ENCODE measurements around the gene PPP6R2. TPM values are rescaled to one million over a fixed set of nuclear protein-coding genes. Genes with fewer than 3 reads are reported as not detected.

PPP6R2 gene
- 66.5 and 71.2 TPM in 2 replicates for total RNA-seq

DNA sequence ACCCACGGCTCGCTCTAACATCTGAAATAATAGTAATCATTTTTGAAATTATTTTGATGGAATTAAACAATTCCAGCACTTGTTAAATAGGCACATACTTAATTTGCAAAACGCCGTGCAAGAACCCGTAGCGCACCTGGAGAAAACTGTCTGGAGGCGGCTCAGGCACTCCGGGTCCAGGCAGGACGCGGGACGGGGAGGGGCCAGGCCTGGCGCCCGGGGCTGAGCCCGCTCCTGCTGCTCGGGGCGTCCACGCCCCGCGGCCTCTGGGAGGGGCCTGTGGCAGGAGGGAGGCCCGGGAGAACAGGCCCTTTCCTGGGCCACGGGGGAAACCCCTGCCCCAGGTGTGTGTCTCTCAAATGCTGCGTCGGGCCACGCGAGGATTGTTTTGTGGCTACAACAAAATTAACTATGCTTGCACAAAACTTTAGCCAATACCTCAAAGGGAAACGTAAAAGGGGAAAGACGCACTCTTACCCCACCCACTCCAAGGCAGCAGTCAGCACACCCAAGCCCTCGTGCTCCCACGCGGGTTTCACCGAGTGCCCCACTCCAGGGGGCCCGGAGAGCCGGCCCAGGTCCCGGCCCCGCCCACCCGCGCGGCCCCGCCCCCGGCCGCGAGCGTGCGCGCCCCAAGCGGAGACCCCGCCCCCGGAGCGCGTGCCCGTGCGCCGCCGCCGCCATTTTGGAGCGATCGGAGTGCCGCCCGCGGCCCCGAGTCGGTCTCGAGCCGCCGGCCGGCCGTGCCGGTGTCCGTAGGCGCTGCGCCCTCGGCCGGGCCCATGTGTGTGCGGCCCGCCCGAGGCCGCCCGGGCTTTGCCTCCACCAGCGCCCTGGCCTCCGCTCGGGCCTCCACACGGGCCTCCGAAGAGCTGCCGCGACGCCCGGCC is at the start of gene PPP6R2:
TSS of gene PPP6R2 (plus strand) at position 677 of the 890 bp plus-strand sequence. CDS start 50,582 bp downstream, outside the sequence.

GRCh38 chr22:50306753-50307749 is 36.1 kb upstream of the PPP6R2 start, which contains the start of gene PLXNB2:
PLXNB2 (minus strand) TSS chr22:50307646; CDS start chr22:50290584, 17,062 bp downstream.

GRCh38 chr22:50326956-50327710 is 16.0 kb upstream of the PPP6R2 start, which contains the start of gene DENND6B:
DENND6B (minus strand) TSS chr22:50327012; CDS start chr22:50326988, 24 bp downstream.

DNA sequence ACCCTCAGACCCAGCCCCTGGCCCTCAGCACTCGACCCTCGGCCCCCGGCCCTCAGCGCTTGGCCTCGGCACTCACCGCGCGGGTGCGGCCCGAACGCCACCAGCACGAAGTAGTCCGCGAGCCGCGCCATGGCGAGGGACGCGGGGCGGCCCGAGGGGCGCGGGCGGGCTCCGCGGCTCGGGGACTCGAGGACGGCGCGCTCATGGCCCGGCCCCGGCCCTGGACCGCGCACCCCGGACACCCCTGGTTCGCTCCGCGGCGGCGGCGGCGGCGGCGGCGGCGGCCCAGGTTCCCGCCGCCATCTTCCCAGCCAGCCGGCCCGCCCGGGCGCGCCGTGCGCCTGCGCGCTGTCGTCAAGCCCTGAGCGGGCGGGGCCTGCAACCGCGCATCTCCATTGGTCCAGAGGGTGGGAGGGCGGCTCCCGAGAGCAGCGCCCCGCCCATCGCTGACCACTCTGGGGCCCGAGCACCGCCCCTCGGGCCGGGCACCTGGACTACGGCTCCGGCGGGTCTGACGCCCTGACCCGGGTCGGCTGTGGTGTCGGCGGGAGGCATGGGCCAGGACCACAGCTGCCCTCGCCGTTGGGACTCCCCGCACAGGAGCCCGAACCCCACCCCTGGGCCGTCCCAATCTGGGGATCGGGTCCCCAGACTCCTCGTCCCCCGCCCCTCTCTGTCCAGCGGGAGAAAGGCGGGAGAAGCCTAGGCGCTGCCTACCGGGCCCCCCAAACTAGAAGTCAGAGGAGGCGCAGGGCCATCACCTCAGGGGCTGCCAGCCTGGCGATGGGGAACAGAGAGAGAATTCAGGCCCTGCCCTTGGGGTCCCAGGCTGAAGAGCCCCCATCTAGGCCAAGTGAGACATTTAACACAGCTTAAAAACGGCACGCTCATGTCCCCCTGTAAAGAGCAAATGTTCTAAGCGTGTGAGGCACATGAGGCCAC is 131.9 kb downstream of the PPP6R2 start, which contains the start of gene SBF1:
TSS of gene SBF1 (minus strand) at position 326 of the 942 bp plus-strand sequence. CDS start at position 131, 195 bp downstream.

GRCh38 chr22:50481440-50482106 is 138.4 kb downstream of the PPP6R2 start, which contains the start of gene ADM2:
ADM2 (plus strand) TSS chr22:50481543; CDS start chr22:50481848, 305 bp downstream.

DNA sequence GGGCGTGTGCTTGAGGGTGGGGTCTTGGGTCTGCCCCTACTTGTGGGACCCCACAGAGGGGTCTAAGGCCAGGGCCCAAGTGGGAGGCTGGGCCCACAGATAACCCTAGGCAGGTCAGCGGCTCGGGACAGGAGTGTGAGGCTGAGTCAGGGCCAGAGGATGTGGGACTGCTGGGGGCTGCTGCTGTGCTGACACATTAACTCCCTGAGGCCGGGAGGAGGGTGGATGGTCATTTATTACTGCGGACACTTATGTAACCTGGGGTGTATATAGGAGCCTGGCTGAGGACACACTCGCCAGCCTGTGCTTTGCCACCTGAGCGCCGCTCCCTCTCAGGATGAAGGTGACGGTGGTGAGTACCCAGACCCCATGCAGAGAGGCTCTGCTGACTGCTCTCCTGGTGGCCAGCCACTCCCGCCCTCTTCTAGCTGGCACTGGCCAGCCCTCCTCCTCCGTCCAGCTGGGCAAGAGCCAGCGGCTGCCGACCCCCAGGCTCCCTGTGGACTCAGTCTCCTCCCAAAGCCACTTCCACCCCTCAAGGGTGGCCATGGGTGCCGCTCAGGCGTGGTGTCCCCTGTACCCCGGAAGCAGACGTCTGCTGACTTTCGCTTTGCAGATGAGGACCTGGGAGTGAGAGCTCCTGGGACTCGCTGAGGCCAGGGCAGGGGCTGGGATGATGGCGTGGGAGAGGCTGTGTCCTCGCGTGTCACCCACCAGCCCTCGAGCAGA is 143.6 kb downstream of the PPP6R2 start, which contains the start of gene MIOX:
TSS of gene MIOX (plus strand) at position 299 of the 729 bp plus-strand sequence. CDS start at position 338, 39 bp downstream.

Other genes starting within 250 kb of the PPP6R2 start
- gene PANX2, start 172.6 kb upstream of the PPP6R2 start, total RNA-seq = 0.36 and 0.65 TPM in 2 replicates
- gene TRABD, start 157.4 kb upstream of the PPP6R2 start, total RNA-seq = 22.5 and 23.2 TPM in 2 replicates
- 12.3 and 20.6 TPM in 2 replicates for gene SELENOO, start 142.3 kb upstream of the PPP6R2 start, total RNA-seq
- 36.3 and 40.6 TPM in 2 replicates for gene TUBGCP6, start 98.3 kb upstream of the PPP6R2 start, total RNA-seq
- gene HDAC10, start 92.1 kb upstream of the PPP6R2 start, total RNA-seq = 20.8 and 24.2 TPM in 2 replicates
- 25.0 and 38.6 TPM in 2 replicates for gene MAPK12, start 81.6 kb upstream of the PPP6R2 start, total RNA-seq
- gene MAPK11, start 72.9 kb upstream of the PPP6R2 start, total RNA-seq = 6.1 and 7.6 TPM in 2 replicates
- gene PLXNB2, start 35.7 kb upstream of the PPP6R2 start, total RNA-seq = 125 and 138 TPM in 2 replicates
- 4.9 and 6.0 TPM in 2 replicates for gene DENND6B, start 16.3 kb upstream of the PPP6R2 start, total RNA-seq
- gene SBF1, start 131.7 kb downstream of the PPP6R2 start, total RNA-seq = 83.8 and 100 TPM in 2 replicates
- 4.5 and 9.6 TPM in 2 replicates for gene ADM2, start 138.2 kb downstream of the PPP6R2 start, total RNA-seq
- not detected in 2 replicates for gene MIOX, start 143.5 kb downstream of the PPP6R2 start, total RNA-seq
- 82.6 and 93.6 TPM in 2 replicates for gene LMF2, start 164.4 kb downstream of the PPP6R2 start, total RNA-seq
- 23.3 and 24.8 TPM in 2 replicates for gene NCAPH2, start 164.9 kb downstream of the PPP6R2 start, total RNA-seq
- gene SCO2, start 182.3 kb downstream of the PPP6R2 start, total RNA-seq = 3.2 and 6.1 TPM in 2 replicates
- gene TYMP, start 186.7 kb downstream of the PPP6R2 start, total RNA-seq = 73.7 and 88.9 TPM in 2 replicates
- 0.12 TPM in 1 of 2 replicates, not detected in the other for gene KLHDC7B, start 202.6 kb downstream of the PPP6R2 start, total RNA-seq
- gene SYCE3, start 219.6 kb downstream of the PPP6R2 start, total RNA-seq = not detected in 2 replicates
- gene CPT1B, start 235.1 kb downstream of the PPP6R2 start, total RNA-seq = 3.2 and 4.0 TPM in 2 replicates
- 40.8 and 45.1 TPM in 2 replicates for gene CHKB, start 239.5 kb downstream of the PPP6R2 start, total RNA-seq

Data from hair follicle dermal papilla cell (primary cell).